ENCODE data around the gene GFOD1.
A peak's percentile ranks its signal among the peaks of the same experiment; 100 is the strongest.

Gene GFOD1

DNA sequence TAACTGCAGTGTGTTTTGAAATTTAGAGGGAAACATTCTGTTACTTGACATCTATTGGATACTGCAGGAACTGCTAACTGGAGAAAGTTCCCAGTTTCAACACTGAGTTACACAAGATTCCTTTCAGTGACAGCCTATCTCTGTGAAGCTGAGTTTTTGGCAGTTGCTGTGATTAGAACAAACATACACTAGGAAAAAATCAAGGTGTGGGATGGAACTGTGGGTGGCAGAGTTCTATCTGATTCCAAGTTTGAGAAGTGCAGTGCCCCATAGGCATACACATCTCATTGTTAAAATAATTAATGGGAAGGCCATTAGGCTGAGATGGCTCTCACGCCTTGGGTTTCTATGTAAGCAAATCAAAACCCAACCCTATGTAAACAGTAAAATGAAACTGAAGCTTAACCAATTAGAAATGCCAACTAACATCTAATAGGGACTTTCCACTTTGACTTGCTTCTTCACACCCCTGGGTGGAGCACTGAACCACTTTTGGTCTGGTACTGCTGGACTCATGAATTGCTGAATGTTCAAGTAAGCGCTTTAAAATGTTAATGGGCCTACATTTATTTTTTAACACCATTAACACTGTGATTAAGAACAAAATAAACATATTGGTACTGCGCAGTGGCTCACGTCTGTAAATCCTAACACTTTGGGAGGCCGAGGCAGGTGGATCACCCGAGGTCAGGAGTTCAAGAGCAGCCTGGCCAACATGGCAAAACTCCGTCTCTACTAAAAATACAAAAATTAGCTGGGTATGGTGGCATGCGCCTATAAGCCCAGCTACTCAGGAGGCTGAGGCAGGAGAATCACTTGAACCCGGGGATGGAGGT lies 103.9 kb downstream of the GFOD1 start:
- DNase-seq, result no peak

- no peak for DNase-seq
Observed at GRCh38 chr6:13380761-13381160, 106.6 kb downstream of the GFOD1 start.

DNA sequence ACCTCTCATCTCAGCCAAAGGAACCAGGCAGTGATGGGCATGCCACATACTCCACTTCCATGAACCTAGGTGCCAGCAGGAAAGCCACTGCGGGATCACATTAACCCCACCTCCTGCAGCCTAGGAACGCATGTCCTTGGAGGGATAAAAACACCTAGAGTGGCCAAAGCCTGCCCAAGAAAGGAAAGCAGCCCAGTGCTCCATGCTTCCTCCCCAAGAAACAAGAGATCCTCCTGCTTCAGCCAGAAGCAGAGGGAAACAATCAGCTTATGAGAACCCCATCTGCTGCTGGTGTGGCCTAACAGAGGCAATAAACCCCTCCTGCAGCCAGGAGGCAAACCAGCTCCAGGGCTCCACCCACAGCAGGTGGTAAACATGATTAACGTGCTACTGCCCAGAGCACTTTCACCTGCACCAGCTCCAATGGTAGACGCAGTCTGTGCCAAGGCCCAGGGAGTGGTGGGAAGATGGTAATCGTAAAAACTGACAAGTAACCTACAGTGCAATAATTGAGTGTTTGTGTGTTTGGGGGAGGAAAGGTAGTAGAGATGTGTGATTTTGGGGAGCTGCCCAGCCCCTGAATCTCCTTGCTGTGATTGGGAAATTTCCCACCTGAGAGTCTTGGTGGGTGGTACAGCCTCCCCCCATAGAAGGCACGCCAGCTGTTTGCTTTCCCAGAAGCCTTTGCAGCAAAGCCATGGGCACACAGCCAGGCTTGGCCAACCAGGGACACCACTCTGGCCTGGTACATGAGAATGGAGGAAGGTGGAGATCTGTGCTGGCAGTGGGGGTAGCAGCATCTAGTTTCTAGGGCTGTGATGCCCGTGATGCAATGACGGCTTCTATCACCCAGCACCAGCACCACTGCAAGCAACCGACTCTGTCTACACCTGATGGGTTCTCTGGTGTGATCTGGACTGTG lies 108.5 kb downstream of the GFOD1 start:
- peak in 1 of 56 donors; percentile 24 for DNase-seq

GRCh38 chr6:13377054-13377758 lies 110.2 kb downstream of the GFOD1 start:
- DNase-seq, result no peak

DNA sequence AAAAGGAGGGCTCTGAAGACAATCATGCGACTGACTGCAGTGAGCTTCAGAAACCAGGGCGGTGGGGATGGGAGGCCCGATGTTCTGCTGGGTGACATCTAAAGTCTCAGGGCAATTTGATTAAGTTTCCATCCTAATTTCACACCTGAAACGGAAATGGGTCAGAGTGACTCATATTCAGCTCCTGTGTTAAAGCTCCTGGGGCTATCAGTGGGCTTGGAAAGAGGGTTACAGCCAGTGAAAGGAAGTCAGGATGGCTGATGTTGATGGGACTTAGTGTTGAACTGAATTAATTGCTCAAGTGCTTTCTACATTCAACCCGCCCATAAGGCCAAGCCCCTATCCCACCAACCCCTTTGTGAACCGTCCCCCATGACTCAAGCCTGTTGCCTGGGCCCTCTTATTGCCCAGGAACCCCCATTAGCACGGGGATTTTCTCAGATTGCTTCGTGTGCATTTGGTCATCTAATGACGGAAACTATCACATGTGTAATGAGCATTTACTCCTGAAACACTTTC lies 112.0 kb downstream of the GFOD1 start:
- no peak for DNase-seq

- no peak for DNase-seq
Observed at GRCh38 chr6:13373919-13374318, 113.5 kb downstream of the GFOD1 start.

DNA sequence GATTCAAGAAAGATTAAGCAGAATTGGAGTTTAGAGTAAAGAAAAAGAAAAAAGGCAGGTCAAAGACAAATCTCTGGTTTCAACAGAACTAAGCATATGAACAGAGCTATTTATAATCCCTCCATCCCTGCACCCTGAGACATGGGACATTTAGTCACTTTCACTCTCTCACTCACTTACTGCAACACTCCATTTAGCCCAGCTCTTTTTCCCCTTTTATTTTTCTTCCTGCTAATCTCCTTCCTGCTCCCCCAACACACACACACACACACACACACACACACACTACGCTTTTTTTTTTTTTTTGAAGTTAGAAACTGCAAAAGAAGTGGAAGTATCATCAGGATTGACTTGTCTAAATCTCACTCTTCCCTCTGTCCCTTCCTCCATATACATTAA lies 113.9 kb downstream of the GFOD1 start:
- DNase-seq, result no peak

DNA sequence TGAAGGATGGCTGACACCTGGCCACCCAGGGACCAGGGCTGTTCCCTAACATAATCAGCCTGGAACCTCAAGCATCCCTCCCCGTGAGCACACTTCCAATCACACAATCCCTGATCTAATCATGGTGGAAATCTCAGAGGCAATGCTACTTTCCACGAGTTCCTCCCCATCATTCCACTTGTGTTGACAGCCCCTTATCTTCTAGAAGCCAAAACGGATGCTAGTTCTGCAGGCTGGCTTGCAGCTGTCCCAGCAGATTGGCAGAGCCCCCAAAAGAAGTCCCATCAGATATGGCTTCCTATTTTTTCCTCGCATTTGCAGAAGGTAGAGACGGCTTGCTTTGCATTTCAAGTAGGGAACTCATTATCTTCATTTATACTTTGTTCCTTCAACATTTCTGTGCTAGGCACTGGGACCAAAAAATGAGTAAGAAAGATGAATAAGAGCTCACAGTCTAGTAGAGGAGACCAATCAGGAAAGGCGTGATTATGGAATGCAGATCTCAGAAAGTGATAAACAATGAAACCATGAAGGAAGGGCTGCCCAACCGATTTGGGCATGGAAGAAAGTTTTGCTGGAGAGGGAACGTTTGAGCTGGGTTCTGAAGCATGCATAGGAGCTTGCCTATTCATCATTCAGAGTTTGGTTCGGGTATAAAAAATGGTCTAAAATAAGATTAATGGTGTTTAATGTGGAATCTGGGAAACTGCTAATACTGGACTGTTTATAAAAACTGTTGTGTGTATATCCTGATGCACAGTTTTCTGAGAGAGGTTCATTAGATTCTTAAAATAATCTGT lies 114.5 kb downstream of the GFOD1 start:
- DNase-seq, result no peak

- no peak for DNase-seq
Observed at GRCh38 chr6:13372076-13372475, 115.3 kb downstream of the GFOD1 start.

DNA sequence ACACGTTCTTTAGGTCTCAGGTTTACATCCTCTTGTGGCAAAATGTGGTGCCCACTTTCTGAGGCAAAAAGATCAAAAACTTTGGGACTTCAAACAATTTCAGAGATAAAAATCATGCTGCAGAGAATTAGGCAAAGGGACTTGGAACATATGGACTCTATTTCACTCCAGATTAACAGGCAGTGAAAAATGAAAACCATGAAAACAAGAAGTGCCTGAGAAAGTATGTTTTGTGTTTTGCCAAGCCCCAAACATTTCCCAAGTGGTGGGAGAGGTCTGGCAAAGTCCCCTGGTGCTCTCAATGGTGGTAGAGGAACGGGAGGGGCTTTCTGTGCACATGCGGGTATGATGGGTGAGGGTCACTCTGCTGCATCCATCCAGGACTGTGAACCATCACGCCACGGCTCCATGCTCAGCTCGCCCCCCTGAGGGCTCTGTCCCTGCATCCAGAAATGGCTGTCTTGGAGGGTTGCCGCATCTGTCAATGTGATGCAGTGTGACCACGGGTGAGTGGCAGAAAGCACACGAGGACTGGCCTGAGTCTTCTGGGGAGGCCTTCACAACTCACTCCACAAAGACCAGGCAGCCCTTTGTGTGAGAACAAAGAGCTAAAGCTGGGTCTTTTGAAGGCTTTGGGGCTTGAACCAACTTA lies 115.9 kb downstream of the GFOD1 start:
- DNase-seq, result peak in 14 of 56 donors; percentile 9 to 44 (median 20)

DNA sequence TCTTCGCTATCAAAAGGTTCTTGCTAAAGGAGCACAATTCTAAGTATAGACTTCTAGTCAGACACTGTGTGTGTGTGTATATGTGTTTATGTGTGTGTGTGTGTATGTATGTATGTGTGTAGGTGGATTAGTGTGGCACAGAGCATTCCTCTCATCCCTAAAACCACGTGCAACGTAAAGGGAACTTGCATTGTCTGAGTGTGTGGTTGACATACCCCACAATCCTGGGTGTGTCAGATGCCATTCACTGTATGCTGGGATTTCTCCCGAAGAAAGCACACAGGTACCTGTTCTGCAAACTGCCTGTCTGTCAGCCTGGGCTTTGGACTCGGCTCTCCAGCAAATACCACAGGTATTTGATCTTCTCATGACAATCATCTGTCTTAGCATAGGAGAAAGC lies 116.8 kb downstream of the GFOD1 start:
- no peak for DNase-seq

- no peak for DNase-seq
Observed at GRCh38 chr6:13369591-13369990, 117.8 kb downstream of the GFOD1 start.

GRCh38 chr6:13368731-13369115 lies 118.7 kb downstream of the GFOD1 start:
- DNase-seq, result no peak

- no peak for DNase-seq
Observed at GRCh38 chr6:13368079-13368730, 119.2 kb downstream of the GFOD1 start.

DNA sequence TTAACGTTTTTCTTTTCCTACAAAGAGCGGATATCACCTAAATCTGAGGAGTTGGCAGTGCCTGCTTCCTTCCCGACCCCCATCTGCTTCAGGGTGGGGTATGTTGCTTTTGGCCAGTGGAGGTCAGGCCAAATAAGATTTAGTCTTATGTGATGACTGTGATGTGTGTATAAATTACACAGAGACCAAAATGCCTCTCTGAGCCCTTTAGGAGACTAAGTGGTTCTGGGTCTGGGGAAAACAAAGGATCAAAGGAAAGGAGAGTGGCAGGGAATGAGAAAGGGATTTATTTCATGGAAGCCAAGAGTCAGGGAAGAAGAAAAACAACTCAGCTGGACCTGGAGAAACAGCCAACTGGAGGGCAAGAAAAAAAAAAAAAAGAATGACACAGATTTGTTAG lies 120.0 kb downstream of the GFOD1 start:
- DNase-seq, result no peak

DNA sequence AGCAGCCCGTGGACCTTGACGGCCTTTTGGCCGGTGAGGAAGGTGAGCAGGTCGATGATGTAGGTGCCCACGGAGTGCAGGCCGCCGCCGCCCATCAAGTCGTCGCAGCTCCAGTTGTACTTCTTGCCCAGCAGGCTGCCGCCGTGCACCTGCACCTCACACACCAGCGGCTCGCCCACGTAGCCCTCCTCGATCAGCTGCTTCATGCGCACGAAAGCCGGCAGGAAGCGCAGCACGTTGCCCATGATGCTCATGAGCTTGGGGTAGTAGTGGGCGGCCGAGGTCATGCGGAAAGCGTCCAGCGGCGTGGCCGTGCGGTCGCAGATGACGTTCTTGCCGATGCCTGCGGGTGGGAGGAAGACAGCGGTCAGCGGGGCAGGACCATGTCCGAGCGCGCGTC lies 122.1 kb downstream of the GFOD1 start:
- DNase-seq, result no peak

DNA sequence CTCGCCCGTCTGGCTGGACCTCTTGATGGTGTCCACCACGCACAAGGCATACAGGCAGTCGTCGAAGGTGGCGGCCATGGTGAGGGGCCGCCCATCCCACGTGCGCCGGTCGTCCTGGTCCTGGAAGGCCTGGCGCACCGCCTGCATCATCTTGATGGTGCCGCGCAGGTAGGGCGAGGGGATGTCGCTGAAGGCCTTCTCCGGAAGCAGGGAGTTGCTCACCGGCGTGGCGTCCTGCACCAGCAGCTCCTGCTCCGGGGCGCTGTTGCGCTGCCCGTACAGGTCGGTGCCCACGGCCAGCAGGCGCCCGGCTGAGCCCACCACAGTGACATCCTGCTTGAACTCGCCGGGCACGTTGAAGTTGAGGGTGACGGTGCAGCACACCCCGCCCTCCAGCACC lies 122.6 kb downstream of the GFOD1 start:
- no peak for DNase-seq

DNA sequence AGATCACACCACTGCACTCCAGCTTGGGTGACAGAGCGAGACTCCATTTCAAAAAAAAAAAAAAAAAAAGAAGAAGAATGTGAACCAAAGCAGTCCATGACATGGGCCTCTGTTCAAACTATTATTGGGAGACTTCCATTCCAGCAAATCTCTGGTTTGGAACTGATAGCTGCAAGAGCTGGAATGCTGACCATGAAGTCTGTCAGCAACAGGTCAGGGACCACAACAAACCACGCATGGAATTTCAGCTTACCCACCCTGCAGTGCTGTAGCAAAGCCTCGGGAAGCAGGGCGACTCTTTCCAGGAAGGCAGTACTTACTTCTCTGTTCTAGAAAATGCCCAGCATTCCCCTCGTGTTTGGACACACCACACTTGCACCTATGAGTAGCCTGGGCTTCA lies 125.0 kb downstream of the GFOD1 start:
- no peak for DNase-seq

DNA sequence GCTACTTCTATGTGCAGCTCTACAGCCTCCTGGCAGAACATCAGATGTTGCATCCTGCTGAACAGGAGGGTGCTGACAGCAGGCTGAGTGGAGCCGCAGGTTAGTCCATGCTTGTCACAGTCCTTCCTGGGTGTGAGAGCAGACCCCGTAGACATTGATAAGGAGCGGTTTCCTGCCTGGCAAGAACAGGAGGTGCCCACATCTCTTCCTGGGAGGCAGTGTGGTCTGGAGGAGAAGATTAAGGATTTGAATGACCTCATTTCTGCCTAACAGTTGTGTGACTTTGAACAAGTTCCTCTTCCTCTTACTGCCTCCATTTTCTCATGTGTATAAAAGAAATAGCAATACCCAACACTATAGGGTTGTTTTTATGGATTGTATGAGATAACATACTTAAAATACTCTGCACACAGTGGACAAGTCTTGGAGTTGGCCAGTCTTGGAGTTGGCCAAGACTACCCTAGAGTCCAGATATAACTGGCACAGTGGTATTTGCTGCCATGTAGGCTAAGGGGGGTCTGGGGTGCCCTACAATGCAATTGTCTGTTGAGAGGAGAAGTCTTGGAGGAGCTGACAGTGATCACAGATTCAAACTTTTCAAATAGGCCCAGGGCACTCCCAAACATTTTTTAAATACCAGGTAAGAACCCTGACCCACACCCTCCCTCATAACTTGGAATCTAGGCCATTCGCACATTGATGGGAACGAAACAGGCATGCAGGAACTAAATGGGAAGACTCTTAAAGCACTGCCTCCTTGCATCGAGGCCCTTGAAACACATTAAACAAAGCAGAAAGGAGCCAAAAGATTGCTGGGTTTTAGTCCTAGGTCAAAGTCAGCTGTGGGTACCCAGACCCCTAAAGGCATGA lies 126.5 kb downstream of the GFOD1 start:
- DNase-seq, result no peak
